Body of pancreas (tissue), 4 donors: ENCODE measurements around the gene PLPP3. TPM values are rescaled to one million over a fixed set of nuclear protein-coding genes. Genes with fewer than 3 reads are reported as not detected.

Experiments used
- ATAC-seq: fragments of 150-250 bp; one replicate; pipeline ENCODE4 v1.9.1; 2016
- DNase-seq, 4 donors: peaks; one replicate each; pipeline ENCODE4 v3.0.0-alpha.2; 2019
- H3K27ac ChIP-seq, 4 donors: fragments of 200-600 bp; sonication (generic); 1 replicate in 3 of 4; 2 replicates in 1 of 4; pipeline versions ENCODE4 v1.5.1 to v1.6.1; 2016 to 2019; ENCODE audit warnings: mild to moderate bottlenecking in 1 of 4, mixed read lengths in 1 of 4, moderate library complexity in 1 of 4
- H3K27me3 ChIP-seq, 2 donors: fragments of 200-600 bp; sonication (generic); one replicate each; pipeline ENCODE4 v1.6.0; 2016; ENCODE audit warnings: mild to moderate bottlenecking in 1 of 2
- H3K36me3 ChIP-seq, 2 donors: fragments of 200-600 bp; sonication (generic); replicated peaks in 1 of 2; 2 replicates each; pipeline ENCODE4 v1.5.1; 2016; ENCODE audit warnings: low read depth in 2 of 2; ENCODE audit not compliant: insufficient read depth in 1 of 2
- H3K4me1 ChIP-seq: fragments of 200-600 bp; sonication (generic); one replicate; pipeline ENCODE4 v1.6.0; 2016
- H3K4me3 ChIP-seq, 2 donors: fragments of 200-600 bp; sonication (generic); 1 replicate in 1 of 2; 2 replicates in 1 of 2; pipeline ENCODE4 v1.5.1; 2016 to 2019
- H3K9me3 ChIP-seq, 3 donors: fragments of 200-600 bp; sonication (generic); 1 replicate in 2 of 3; 2 replicates in 1 of 3; pipeline ENCODE4 v1.5.1; 2016
- POLR2A ChIP-seq, 3 donors: fragments of 450-650 bp; IDR thresholded peaks; one replicate each; pipeline ENCODE4 v1.6.1; 2016; ENCODE audit warnings: antibody characterized with exemption in 3 of 3, mild to moderate bottlenecking in 2 of 3
- WGBS, 2 donors: methylation state at CpG; one replicate each; pipeline ENCODE4 v1.1.5; 2017; 5-methylcytosine and 5-hydroxymethylcytosine counted together
- intact Hi-C: fragments of 100-400 bp; cut with DNase I; formaldehyde crosslinking; loops from one replicate; pipeline ENCODE4 v1.15.1; 2023
- total RNA-seq, 2 donors: library from RNA; depleted of rRNA; stranded (reverse); fragments of >200 nt; gene quantifications; one replicate each; pipeline ENCODE4 v1.1.0, GENCODE V29; 2016
- TF ChIP-seq, protein P1 (sequence below), 7 experiments: fragments of 450-650 bp in 4 of 7; fragments of 200-600 bp in 3 of 7; sonication (generic) in 3 of 7; IDR thresholded peaks; one replicate each; pipeline ENCODE4 v1.5.1; 2016 to 2019; ENCODE audit warnings: antibody characterized with exemption in 7 of 7

The PLPP3 gene
- total RNA-seq, 2 donors from 2014 or later: 35.8 to 52.7 TPM

DNA sequence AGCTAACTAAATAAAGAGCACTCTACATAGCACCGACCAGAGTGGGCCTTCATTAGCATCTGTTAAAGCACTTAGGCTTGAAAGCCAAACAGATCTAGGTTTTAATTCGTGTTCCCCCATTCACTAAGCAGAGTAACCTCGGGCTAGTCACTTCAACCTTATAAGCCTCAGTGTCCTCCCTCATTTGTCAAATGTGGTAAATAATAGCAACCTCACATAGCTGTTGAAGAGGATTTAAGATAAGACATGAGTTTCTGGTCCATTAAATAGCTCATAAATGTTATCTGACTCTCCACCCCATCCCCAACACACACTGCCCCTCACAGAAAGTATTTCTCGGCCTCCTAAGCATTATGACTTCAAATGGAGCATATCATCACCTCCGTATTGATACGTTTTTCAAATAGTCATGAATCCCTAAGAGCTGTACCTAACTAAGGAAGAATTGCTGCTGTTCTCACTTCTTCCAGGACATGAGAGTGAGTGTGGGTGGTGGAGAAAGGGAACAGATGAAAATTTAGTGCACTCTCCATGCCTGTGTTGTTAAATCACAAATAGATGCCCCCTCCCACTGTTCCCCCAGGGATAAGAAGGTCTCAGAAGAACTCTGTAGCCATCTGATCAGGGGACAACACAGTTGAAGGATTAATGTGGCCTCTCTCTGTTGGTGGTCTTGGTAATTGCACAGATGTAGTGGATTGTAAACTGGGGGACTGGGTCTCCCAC lies 47.6 kb downstream of the PLPP3 start:
- Histone ChIP-seq H3K36me3 (no peaks in the 10 kb centered on the region), H3K27ac (no peak overlapping the region), H3K27me3 (no peaks in the 10 kb centered on the region), H3K4me3 (no peak overlapping the region), H3K9me3 (no peaks in the 10 kb centered on the region), H3K4me1 (peaks cover 86% of the 10 kb centered on the region)
- ATAC-seq (no peak), DNase-seq (no peak)
- intact Hi-C loops: no loop called here
- WGBS, 2 donors: 84 to 93% methylated on average over 6 of the region's 6 CpGs
- TF ChIP-seq, protein P1, sequence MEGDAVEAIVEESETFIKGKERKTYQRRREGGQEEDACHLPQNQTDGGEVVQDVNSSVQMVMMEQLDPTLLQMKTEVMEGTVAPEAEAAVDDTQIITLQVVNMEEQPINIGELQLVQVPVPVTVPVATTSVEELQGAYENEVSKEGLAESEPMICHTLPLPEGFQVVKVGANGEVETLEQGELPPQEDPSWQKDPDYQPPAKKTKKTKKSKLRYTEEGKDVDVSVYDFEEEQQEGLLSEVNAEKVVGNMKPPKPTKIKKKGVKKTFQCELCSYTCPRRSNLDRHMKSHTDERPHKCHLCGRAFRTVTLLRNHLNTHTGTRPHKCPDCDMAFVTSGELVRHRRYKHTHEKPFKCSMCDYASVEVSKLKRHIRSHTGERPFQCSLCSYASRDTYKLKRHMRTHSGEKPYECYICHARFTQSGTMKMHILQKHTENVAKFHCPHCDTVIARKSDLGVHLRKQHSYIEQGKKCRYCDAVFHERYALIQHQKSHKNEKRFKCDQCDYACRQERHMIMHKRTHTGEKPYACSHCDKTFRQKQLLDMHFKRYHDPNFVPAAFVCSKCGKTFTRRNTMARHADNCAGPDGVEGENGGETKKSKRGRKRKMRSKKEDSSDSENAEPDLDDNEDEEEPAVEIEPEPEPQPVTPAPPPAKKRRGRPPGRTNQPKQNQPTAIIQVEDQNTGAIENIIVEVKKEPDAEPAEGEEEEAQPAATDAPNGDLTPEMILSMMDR (IDR thresholded peaks at IDR 0.05): no peak
- no peak for TF ChIP-seq POLR2A (IDR thresholded peaks at IDR 0.05)

DNA sequence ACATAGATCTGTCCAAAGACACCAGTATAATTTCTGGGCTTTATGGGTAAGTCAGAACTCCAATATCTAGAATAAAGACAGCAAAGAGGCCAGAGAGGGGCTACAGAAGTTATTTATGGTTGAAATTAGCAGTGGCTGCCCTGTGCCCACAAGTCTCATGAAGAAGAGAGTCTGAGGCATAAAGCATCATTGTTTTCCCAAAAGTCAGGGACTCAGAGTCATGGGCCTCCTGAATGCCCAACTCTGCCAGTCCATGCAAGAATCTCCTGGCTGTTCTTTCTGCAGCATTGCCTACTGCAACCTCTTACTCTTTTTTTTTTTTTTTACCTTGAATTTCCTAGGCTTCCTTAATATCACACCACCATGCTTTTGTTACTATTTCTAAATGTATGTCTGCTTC lies 49.6 kb downstream of the PLPP3 start:
- Histone ChIP-seq H3K4me1 (peaks cover 83% of the 10 kb centered on the region), H3K27me3 (no peaks in the 10 kb centered on the region), H3K36me3 (no peaks in the 10 kb centered on the region), H3K9me3 (no peaks in the 10 kb centered on the region), H3K4me3 (no peak overlapping the region), H3K27ac (no peak overlapping the region)
- no peak for DNase-seq
- TF ChIP-seq, protein P1 (IDR thresholded peaks at IDR 0.05): no peak
- no peak for TF ChIP-seq POLR2A (IDR thresholded peaks at IDR 0.05)
- ATAC-seq: no peak
- intact Hi-C loops: loop anchor here (10.0 kb wide), 1 partner anchor 45 kb away; the partner anchor contains the start of gene PLPP3

DNA sequence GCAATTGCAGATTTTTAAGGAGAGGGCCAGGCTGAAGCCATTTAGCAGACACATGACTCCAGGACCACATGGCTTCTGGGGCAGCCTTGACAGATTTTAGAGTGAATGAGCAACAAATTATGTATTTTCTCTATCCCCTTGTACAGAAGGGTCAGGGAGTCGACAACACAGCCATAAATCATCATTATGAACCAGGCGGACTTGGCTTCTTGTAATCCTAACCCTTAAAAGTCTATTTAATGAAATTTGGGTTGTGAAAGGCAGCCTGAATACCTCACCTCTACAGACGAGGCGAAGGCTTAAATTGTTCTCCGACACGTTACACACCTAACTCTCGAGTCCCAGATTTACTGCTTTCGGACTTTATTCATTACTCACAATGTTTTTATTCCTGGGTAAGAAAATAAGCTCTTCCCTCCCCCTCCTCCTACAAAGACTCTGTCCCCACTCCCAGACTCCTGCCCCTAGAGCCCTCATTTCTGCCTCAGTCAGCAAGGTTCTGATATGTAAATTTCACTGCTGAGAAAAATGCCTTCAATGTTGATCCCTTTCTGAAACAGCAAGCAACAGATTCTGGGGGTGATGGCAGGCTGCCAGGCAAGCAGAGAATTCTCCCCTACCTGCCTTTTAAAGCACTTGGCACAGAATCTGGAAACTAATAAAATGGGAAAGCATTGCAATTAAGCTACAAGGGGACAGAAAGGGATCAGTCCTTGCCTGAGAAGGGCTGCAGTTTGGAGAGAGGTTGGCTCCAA lies 51.6 kb downstream of the PLPP3 start:
- H3K27me3 ChIP-seq: no peaks in the 10 kb centered on the region
- peaks cover 0 to 5% of the 10 kb centered on the region in 2 donors for H3K36me3 ChIP-seq
- H3K4me3 ChIP-seq: no peak overlapping the region
- H3K27ac ChIP-seq: peak overlapping the region in 2 of 4 donors; percentile 14 to 27
- no peaks in the 10 kb centered on the region for H3K9me3 ChIP-seq
- DNase-seq: peak in 1 of 4 donors; percentile 43
- 56 to 57% methylated on average over 8 of the region's 8 CpGs for WGBS, 2 donors
- ATAC-seq: peak; percentile 16
- H3K4me1 ChIP-seq: peaks cover 67% of the 10 kb centered on the region
- intact Hi-C loops: loop anchor here (10.0 kb wide), 1 partner anchor 47 kb away; the partner anchor contains the start of gene PLPP3
- TF ChIP-seq, protein P1 (IDR thresholded peaks at IDR 0.05): no peak
- no peak for TF ChIP-seq POLR2A (IDR thresholded peaks at IDR 0.05)

DNA sequence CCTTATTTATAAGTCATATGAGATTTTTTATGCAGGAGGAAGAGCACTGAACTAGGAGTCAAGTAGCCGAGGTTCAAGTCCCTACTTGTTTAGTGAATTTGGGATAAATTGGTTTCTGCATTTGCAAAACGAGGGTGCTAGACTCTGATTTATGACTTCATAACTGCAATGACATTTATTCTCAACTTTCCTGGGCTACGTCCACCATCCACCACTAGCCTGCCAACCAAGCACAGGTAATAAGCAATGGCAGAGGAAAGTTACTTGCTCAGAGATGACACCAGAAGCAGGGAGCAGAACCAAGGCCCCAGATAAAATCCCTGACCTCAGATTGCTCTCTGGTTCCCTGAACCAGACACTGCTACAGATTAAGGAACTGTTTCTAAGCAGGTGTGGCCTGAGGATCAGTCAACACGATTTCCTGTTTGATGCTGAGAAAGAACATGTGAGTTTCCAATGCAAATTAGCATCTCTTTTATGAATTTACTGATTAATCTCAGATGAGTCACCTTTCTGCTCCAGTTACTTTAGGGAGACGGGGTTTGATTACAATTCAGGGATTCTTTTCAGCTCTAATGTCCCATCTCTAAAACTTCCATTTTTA lies 52.7 kb downstream of the PLPP3 start:
- peak overlapping the region in 3 of 4 donors; percentile 8 to 18 (median 10) for H3K27ac ChIP-seq
- WGBS, 2 donors: 51 to 54% methylated on average over 5 of the region's 5 CpGs
- no peak overlapping the region for H3K4me3 ChIP-seq
- H3K9me3 ChIP-seq: no peaks in the 10 kb centered on the region
- intact Hi-C loops: loop anchor here (10.0 kb wide), 1 partner anchor 48 kb away; the partner anchor contains the start of gene PLPP3
- ATAC-seq (peak; percentile 18), DNase-seq (no peak)
- TF ChIP-seq POLR2A (IDR thresholded peaks at IDR 0.05): no peak
- TF ChIP-seq, protein P1 (IDR thresholded peaks at IDR 0.05): no peak
- no peaks in the 10 kb centered on the region for H3K27me3 ChIP-seq
- H3K4me1 ChIP-seq: peaks cover 65% of the 10 kb centered on the region
- H3K36me3 ChIP-seq: peaks cover 0 to 5% of the 10 kb centered on the region in 2 donors
